OCI-M2 (cell line): ENCODE results near the gene CAMKMT.
"Not testable (repeated sequence)": the region's sequence is repeated elsewhere in the genome, so short reads cannot be mapped to it uniquely, and the experiment has no call there.

ENCODE experiments used
- DNase-seq: peaks from one replicate; lab custom pipeline; 2025; ENCODE audit not compliant: unreplicated experiment; lab: John Stamatoyannopoulos, UW

CAMKMT gene

DNA sequence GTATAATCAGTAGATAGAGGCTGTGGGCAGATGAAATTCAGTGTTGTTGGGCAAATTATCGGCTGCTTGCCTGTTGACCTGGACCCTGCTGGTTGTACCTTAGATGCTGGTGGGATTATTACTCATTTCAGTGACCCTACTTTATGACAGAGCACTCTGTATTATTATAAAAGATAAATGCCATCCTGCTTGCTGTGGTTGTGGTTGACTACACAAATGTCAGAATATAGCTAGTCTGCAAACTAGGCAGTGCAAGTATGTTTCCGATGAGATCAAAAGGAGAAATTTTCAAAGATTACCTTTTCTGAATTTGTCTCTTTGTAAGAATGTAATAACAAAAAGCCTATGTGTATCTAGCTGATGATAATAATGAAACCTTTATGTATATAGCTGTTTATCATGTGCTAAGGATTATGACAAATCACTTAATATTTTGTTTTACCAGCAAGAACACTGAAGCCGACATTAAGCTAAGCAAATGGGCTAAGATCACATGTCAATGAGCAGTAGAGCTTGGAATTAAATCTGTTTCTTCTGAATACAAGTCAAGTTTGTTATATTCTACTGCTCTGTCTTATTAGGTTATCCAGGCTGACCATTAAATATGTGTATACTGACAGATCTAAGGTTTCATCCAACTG is 219.2 kb downstream of the CAMKMT start:
- DNase-seq = no peak

DNA sequence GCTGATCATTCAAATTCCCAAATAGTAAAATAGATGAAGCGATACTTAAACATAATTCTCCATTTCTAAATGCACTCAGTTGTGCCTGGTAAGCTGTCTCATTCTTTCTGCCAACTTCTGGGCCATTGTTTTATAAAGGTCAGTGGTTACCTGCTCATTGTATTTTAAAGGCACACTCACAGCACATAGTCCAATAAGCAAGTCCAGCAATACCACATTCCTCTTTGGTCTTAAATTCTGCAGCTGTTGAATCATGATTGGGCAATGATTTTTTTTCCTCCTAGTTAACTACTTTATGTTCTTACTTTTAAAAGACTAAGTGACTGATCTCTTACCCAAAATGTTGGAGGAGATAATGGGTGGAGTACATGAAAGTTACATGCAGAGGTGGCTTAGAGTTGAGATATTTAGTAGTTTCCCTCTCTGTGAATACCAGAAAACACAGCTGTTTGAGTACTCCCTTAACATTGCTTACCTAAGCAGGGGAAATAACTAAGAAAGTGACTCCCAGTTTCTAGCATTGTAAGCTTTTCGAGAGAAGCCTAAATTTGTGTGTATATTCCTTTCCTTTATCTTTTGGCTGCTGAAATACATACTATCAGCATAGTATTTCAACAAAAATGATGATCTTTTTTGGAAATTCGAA is 220.7 kb downstream of the CAMKMT start:
- no peak for DNase-seq

DNA sequence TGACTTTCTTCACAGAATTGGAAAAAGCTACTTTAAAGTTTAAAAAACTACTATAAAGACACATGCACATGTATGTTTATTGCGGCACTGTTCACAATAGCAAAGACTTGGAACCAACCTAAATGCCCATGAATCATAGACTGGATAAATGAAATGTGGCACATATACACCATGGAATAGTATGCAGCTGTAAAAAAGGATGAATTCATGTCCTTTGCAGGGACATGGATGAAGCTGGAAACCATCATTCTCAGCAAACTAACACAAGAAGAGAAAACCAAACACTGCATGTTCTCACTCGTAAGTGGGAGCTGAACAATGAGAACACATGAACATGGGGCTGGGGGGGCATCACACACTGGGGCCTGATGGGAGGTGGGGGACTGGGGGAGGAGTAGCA is 233.9 kb downstream of the CAMKMT start:
- DNase-seq = not testable (repeated sequence)

DNA sequence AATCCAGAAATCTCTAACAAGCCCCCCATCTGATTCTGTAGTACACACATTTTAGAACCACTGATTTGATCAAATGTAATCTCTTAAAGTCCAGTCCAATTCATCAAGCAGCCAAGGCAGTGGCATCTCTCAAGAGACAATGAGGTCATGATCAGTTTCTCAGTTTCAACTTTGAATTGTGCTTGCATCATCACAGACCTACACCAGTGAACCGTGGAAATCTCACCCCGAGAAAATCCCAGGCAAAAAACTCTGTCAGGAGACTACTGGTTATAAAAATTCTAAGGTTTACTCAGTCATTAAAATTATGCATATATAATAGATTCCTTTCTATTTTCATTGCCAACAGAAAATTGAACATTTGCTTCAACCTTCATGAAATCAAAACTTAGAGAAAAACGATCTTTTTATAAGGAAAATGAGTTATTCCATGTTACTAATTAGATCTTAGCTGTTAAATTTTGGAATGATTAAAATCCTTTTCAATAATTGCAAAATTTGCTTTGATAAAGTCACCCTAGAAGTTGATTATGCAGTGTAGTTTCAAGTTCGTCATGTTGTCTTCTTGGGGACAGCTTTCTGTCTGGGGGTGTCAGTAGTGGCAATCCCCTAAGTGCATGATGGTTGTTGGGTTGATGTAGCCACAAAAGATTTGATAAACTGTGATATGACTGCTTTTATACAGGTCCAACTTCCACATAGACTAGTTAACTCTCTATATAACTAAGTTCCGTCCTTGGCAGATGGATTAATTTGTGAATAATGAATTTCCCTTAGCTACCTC is 235.0 kb downstream of the CAMKMT start:
- DNase-seq = no peak

DNA sequence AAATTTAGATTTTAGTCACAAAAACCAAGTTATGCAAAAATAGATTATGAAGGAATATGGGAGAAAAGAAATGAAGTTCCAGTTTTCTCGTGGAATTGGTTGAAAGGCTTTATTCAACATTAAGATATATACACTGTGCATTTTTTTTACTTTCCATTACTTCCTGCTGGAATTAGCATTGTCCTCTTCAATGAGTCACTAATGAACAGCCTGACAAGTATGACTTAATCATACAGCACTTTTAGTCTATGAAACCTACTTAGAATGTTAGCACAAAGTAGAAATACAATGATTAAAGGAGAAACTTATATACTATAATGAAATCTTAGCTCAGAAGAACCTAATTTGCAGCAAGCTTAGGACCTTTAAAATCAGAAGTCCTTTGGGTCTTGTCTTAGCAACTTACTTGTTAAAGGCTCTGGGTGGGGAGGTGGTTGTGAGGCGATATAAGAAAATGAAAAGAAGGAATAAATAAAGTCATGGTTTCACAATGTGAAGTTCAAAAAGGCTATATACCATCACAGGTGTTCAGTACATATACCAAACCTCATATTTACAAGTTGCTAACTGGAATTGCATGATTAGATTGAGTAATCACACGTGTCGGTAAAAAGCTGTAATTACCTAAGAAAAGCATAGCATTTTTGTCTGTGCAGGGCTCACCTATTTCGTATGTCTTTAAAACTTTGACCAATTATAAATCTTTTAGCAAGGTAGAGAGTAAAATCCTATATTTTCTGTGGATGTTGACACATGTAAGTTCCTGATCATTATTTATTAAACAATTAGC is 236.8 kb downstream of the CAMKMT start:
- DNase-seq = no peak

DNA sequence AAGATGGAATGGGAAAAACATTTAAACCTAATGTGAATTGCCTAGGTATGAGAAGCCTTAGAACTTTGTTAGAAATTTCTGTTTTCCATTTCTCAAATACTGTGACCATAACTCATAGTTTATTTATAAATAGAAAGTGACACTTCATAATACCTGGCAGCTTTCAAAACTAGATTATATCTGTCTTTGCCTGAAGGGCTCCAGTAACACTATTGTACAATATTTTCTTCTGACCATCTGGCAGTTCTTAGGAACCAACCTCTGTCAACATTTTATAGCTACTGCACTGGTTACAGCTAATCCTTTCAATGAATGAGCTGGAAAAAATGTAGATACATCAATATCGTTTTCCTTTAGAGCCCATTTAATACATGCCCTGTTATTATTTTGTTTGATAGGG is 237.4 kb downstream of the CAMKMT start:
- no peak for DNase-seq

DNA sequence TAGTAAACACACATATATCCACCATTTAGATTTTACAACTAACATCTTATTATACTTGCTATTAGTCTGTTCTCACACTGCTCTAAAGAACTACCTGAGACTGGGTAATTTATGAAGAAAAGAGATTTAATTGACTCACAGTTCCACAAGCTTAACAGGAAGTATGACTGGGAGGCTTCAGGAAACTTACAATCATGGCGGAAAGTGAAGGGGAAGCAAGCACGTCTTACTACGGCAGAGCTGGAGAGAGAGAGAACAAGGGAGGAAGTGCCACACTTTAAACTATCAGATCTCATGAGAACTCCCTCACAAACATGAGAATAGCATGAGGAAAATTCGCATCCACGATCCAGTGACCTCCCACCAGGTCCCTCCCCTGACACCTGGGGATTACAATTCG is 240.7 kb downstream of the CAMKMT start:
- no peak for DNase-seq

DNA sequence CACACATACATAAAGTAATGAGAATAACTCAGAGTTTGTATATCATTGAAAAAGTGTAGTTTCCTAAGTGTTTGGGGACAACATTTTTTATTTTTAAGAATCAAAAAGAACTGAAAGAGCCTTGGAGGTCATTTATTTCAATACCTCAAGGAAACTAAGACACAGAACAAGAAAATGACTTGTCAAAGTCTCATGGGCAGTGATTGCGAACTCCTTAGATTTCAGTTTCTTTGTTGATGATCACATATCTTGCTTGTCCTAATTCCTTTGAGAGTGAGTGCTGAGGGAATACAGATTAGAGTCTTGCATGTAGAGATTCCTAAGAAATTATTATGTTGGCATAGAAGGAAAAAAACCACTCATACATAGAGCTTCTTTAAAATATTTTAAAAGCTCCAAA is 243.8 kb downstream of the CAMKMT start:
- DNase-seq = no peak

DNA sequence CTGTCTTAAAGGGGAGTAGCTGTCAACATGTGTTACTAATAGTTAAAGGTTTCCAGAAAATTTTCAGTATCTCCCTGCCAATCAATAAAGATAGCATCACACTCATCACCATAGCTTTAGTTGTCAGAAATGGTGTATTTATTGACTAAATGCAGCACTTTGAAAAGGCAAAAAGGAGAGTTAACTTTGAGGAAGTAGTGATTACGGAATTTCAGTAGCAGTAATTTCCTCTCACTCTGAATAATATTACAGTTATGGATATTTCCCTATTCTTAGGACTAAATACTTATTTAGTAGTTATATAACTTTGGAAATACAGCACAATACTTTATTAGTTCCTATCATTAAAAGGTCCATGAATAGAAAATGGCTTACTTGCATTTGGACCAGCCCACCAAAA is 250.5 kb downstream of the CAMKMT start:
- no peak for DNase-seq

DNA sequence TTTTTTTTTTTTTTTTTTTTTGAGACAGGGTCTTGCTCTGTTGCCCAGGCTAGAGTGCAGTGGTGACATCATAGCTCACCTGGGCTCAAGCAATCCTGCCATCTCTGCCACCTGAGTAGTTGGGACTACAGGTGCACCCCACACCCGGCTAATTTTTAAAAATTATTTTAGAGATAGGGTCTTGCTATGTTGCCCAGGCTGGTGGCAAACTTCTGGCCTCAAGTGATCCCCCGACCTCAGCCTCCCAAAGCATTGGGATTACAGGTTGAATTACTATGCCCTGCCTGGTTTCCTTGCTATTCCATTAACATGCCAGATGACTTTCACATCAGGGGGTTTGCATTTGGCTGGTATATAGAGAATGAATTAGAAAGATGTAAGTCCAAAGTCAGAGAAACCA is 253.2 kb downstream of the CAMKMT start:
- no peak for DNase-seq

DNA sequence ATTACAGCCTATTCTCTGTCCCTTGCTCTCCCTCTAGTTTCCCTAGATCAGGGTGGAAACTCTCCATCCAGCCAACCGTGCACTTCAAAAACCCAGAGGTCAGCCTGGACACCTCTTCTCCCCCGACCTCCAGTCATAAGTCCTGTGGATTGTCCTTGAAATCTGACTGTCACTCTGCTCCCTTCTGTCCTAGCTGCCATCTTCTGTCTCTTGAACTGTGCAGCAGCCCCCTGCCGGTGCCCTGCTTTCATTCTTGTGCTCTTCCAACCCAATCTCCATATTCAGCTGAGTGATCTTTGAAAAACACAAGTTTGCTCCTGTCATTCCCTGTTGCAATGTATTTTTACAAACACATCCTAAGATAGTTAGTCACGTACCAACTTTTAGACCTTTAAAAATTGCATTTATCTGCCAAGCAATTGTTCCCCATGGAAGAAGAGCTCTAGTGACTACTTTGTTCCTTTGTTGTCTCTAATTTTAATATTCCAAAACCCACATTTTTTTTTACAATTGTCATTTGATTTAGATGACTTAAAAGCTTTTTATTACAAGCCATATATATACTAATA is 254.3 kb downstream of the CAMKMT start:
- DNase-seq = no peak

DNA sequence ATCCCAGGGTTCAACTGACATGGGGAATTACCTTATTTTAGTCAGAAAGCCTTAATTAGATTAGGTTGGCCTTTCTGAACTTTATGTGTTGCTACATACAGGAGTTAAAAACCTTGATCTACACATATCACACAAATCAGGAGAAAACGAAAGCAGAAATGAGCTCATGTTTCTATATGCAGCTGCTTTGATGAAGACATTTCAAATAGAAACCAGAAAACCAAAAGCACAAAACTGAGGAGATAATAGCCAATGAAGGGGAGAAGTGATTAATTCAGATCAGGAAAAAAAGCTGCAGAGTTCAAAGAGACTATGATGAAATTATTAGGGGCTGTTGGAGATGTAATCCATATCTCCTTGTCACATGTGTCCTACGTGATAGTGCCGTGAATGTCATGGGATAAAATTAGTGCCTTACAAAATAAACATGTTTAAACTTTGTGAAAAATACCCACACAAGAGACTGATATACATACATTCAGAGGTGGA is 255.0 kb downstream of the CAMKMT start:
- DNase-seq = no peak

DNA sequence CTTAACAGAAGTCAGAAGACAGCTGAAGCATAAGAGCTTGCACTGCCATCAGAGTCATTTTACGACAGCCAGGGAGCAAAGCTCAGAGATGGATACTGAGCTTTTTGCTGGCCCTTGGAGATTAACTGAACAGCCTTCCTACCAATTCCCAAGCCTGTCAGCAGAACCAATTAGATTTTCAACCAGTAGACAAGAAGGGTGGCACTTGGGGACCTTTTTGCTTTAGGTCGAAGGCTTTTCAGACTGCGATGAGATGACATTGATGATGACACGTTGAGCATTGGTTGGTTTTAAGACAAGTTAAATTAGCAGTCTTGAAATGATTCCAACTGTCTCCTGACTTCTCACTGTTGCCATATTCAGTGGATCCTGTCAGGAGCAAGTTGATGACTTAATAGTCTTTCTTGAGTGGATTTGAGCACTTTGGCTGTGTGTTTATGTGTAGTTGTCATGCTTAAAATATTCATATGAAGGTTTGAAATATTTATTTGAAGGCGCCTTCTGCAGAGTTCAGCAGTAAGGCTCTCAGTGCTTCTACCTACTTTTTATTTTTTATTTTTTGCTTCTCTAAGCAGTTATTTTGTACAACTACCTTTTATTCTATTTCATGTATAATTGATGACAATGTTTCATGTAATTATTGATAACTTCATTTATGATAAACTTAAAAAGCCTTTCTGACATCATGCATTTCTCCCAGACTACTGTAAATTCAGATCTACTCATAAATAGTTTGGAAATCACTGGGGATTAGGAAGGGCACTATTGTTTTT is 256.7 kb downstream of the CAMKMT start:
- no peak for DNase-seq

DNA sequence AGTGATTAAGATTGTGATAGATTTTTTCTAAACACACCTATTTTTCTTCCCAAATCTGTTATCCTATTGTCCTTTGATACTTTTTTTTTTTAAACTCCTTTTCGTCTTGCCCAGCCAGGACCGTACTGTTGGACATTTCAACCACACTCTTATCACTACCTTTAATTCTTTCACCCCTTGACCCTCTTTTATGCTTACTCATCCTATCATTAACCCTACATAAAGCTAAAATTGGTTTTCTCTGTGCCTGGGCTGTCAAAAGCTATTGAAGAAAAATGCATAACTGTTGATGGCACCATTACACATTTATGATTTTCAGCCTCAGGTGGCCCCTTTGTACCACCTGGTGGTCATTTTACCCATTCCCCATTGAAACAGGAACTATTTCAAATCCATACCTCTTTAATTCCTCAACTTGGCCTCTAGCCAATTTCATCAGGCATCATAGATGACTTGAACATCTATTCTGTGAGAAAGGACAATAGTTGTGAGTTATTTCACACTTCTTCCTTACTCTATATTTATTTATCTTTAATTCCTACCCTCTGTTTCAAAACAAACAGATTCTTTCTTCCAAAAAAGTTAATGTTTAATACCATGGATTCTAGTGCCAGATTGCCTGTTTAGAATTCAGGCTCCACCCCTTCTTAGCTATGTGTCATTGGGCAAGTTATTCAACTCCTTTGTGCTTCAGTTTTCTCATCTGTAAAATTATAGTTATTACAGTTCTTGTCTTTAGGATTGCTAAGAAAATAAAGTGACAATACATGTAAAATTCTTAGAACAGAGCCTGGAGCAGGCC is 258.6 kb downstream of the CAMKMT start:
- no peak for DNase-seq

DNA sequence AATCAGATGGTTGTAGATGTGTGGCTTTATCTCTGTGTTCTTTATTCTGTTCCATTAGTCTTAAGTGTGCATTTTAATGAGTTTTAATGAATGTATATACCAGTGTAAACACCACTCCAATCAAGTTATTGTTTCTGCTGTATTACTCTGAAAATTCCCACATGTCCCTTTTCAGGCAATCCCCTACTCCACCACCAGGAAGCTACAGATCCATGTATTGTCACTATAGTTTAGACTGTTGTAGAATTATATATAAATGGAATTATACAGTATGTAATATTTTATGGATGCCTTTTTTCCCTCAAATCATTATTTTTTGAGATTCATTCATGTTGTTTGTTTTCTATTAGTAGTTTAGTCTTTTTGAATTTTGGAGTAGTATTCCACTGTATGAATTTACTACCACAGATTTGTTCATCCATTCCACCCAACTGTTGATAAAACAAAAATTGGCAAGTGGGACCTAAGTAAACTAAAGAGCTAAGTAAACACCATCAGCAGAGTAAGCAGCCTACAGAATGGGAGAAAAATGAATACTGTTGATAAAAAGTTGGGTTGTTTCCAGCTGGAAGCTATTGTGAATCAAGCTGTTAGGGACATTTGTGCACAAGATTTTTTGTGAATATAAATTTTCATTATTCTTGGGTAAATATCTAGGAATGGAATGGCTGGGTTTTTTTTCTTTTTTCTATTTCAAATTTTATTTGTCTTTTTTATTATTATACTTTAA is 262.0 kb downstream of the CAMKMT start:
- no peak for DNase-seq

DNA sequence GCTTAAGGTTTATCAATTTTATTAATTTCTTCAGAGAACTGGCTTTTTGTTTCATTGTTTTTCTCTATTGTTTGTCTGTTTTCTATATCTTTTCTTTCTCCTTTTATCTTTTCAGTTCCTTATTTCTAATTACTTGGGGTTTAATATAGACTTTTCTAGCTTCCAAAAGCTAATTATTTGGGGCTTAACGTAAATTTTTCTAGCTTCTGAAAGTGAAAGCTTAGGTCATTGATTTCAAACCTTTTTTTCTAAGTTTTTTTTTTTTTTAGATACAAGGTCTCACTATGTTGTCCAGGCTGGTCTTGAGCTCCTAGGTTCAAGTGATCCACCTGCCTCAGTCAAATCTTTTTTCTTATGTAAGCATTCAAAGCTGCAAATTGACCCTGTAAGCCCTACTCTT is 266.6 kb downstream of the CAMKMT start:
- no peak for DNase-seq

DNA sequence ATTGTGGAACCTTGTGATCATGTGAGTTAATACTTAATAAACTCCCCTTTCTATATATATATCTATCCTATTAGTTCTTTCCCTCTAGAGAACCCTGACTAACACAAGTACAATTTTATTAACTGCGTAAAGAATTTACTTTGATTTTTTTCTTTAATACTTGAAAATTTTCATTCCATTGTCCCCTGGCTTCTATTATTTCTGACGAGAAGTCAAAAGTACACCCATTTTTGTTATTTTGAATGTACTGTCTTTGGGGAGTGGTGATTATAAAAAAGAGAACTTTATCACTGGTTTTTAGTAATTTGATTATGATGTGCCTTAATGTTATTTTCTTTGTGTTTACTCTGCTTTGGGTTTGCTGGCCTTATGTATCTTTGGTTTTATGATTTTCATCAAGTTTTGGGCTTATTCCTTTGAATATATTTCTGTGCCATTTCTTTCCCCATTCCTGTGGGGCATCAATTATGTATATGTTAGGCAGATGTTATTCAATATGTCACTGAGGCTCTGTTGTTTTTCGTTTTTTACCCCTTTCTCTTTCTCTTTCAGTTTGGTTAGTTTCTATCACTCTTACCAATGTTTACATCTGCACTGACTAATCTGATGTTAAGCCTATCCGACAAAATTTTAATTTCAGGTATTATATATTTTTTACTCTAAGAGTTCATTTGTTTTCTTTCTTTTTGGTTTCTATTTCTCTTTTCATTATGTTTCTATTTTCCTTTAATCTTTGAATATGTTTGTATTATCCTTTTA is 271.4 kb downstream of the CAMKMT start:
- DNase-seq = no peak

DNA sequence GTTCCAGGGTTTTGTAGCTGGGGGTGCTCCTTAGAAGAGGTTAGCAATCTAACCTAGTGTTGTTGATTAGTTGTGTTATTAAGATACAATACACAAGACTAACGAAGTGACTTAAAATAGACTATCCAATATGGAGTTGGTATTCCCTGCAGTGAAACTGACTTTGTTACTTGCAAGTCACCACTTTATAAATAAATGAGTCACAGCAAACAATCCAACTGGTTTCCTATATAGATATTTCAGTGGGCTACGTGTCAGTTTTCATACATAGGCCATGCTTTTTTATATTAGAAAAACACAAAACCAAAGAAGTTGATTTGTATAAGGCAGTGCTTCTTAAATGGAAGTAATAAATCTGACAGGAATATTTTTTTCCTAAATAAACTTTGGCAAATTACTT is 274.0 kb downstream of the CAMKMT start:
- no peak for DNase-seq
